GM23338 (cell line): Measurements from ENCODE around the gene HIVEP3.

Experiments used
- EZH2 ChIP-seq: fragments of 200-600 bp; sonication (generic); IDR thresholded peaks from one replicate; pipeline ENCODE4 v1.8.0; 2017; ENCODE audit warnings: antibody characterized with exemption, mild to moderate bottlenecking, low read depth; ENCODE audit not compliant: unreplicated experiment
- EZH2phosphoT487 ChIP-seq: fragments of 200-600 bp; sonication (generic); IDR thresholded peaks from one replicate; pipeline ENCODE4 v1.8.1; 2018; ENCODE audit warnings: antibody characterized with exemption; ENCODE audit not compliant: unreplicated experiment
- JUNB ChIP-seq: IDR thresholded peaks from one replicate; pipeline ENCODE4 v1.6.1; 2016; ENCODE audit warnings: antibody characterized with exemption; ENCODE audit not compliant: unreplicated experiment
- POLR2AphosphoS5 ChIP-seq: IDR thresholded peaks from 2 replicates; pipeline ENCODE4 v1.6.1; 2016; ENCODE audit warnings: antibody characterized with exemption, low read depth
- ZNF331 ChIP-seq: fragments of 250-450 bp; sonication (Bioruptor Pico); IDR thresholded peaks from 2 replicates; pipeline ENCODE4 v1.5.0; 2020; ENCODE audit warnings: low read depth, mild to moderate bottlenecking, moderate library complexity
- TF ChIP-seq, protein P1 (sequence below), 2 experiments: fragments of 200-600 bp in 1 of 2; sonication (generic) in 1 of 2; conservative IDR thresholded peaks; 2 replicates each; pipeline versions ENCODE4 v1.5.1 to v1.6.1; 2016 to 2017; ENCODE audit warnings: antibody characterized with exemption in 2 of 2, low read depth in 2 of 2, mild to moderate bottlenecking in 2 of 2, moderate library complexity in 1 of 2
- TF ChIP-seq, protein P2 (sequence below): IDR thresholded peaks from one replicate; pipeline ENCODE4 v1.6.1; 2018; ENCODE audit warnings: antibody characterized with exemption; ENCODE audit not compliant: unreplicated experiment
- TF ChIP-seq, protein P3 (sequence below): IDR thresholded peaks from 2 replicates; pipeline ENCODE4 v1.6.1; 2016; ENCODE audit warnings: antibody characterized with exemption
- TF ChIP-seq, protein P4 (sequence below): fragments of 250-450 bp; sonication (Bioruptor Pico); IDR thresholded peaks from 2 replicates; pipeline ENCODE4 v1.5.0; 2020; ENCODE audit warnings: mild to moderate bottlenecking, moderate library complexity

DNA sequence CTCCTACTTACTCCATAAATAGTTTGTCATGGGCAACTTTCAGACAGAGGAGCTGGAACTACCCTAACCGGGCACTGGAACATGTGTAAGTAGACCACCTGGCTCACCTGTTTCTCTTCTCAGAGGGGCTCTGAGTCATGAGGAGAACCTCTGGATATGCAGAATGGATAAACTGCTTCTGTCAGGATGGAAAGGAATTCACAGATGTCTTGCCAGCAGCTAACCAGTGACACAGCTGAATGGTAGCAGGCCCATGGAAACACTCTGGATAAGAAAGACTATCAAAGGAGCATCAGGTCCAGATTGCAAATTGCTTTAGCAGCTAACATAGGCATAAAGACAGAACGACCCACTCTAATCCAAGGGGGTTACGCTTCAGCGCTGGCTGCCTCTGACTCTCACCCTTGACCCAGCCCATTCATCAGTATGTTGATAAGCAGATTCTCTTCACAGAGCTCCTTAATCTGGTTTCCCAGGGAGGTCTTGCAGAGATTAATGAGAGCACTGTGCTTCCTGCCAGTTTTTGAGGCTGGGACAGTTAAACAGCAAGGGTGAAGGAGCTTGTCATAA lies 54.2 kb downstream of the HIVEP3 start:
- TF ChIP-seq, protein P1, sequence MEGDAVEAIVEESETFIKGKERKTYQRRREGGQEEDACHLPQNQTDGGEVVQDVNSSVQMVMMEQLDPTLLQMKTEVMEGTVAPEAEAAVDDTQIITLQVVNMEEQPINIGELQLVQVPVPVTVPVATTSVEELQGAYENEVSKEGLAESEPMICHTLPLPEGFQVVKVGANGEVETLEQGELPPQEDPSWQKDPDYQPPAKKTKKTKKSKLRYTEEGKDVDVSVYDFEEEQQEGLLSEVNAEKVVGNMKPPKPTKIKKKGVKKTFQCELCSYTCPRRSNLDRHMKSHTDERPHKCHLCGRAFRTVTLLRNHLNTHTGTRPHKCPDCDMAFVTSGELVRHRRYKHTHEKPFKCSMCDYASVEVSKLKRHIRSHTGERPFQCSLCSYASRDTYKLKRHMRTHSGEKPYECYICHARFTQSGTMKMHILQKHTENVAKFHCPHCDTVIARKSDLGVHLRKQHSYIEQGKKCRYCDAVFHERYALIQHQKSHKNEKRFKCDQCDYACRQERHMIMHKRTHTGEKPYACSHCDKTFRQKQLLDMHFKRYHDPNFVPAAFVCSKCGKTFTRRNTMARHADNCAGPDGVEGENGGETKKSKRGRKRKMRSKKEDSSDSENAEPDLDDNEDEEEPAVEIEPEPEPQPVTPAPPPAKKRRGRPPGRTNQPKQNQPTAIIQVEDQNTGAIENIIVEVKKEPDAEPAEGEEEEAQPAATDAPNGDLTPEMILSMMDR (conservative IDR thresholded peaks at IDR 0.05; ENCODE audit: low read depth in 2 of 2) = no peak
- TF ChIP-seq, protein P2, sequence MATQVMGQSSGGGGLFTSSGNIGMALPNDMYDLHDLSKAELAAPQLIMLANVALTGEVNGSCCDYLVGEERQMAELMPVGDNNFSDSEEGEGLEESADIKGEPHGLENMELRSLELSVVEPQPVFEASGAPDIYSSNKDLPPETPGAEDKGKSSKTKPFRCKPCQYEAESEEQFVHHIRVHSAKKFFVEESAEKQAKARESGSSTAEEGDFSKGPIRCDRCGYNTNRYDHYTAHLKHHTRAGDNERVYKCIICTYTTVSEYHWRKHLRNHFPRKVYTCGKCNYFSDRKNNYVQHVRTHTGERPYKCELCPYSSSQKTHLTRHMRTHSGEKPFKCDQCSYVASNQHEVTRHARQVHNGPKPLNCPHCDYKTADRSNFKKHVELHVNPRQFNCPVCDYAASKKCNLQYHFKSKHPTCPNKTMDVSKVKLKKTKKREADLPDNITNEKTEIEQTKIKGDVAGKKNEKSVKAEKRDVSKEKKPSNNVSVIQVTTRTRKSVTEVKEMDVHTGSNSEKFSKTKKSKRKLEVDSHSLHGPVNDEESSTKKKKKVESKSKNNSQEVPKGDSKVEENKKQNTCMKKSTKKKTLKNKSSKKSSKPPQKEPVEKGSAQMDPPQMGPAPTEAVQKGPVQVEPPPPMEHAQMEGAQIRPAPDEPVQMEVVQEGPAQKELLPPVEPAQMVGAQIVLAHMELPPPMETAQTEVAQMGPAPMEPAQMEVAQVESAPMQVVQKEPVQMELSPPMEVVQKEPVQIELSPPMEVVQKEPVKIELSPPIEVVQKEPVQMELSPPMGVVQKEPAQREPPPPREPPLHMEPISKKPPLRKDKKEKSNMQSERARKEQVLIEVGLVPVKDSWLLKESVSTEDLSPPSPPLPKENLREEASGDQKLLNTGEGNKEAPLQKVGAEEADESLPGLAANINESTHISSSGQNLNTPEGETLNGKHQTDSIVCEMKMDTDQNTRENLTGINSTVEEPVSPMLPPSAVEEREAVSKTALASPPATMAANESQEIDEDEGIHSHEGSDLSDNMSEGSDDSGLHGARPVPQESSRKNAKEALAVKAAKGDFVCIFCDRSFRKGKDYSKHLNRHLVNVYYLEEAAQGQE = no peak
- TF ChIP-seq POLR2AphosphoS5 (no peak), EZH2phosphoT487 (no peak), EZH2 (no peak), JUNB (no peak), ZNF331 (CRISPR knock-in tag) (no peak)
- TF ChIP-seq, protein P3, sequence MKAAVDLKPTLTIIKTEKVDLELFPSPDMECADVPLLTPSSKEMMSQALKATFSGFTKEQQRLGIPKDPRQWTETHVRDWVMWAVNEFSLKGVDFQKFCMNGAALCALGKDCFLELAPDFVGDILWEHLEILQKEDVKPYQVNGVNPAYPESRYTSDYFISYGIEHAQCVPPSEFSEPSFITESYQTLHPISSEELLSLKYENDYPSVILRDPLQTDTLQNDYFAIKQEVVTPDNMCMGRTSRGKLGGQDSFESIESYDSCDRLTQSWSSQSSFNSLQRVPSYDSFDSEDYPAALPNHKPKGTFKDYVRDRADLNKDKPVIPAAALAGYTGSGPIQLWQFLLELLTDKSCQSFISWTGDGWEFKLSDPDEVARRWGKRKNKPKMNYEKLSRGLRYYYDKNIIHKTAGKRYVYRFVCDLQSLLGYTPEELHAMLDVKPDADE = no peak
- TF ChIP-seq, protein P4, sequence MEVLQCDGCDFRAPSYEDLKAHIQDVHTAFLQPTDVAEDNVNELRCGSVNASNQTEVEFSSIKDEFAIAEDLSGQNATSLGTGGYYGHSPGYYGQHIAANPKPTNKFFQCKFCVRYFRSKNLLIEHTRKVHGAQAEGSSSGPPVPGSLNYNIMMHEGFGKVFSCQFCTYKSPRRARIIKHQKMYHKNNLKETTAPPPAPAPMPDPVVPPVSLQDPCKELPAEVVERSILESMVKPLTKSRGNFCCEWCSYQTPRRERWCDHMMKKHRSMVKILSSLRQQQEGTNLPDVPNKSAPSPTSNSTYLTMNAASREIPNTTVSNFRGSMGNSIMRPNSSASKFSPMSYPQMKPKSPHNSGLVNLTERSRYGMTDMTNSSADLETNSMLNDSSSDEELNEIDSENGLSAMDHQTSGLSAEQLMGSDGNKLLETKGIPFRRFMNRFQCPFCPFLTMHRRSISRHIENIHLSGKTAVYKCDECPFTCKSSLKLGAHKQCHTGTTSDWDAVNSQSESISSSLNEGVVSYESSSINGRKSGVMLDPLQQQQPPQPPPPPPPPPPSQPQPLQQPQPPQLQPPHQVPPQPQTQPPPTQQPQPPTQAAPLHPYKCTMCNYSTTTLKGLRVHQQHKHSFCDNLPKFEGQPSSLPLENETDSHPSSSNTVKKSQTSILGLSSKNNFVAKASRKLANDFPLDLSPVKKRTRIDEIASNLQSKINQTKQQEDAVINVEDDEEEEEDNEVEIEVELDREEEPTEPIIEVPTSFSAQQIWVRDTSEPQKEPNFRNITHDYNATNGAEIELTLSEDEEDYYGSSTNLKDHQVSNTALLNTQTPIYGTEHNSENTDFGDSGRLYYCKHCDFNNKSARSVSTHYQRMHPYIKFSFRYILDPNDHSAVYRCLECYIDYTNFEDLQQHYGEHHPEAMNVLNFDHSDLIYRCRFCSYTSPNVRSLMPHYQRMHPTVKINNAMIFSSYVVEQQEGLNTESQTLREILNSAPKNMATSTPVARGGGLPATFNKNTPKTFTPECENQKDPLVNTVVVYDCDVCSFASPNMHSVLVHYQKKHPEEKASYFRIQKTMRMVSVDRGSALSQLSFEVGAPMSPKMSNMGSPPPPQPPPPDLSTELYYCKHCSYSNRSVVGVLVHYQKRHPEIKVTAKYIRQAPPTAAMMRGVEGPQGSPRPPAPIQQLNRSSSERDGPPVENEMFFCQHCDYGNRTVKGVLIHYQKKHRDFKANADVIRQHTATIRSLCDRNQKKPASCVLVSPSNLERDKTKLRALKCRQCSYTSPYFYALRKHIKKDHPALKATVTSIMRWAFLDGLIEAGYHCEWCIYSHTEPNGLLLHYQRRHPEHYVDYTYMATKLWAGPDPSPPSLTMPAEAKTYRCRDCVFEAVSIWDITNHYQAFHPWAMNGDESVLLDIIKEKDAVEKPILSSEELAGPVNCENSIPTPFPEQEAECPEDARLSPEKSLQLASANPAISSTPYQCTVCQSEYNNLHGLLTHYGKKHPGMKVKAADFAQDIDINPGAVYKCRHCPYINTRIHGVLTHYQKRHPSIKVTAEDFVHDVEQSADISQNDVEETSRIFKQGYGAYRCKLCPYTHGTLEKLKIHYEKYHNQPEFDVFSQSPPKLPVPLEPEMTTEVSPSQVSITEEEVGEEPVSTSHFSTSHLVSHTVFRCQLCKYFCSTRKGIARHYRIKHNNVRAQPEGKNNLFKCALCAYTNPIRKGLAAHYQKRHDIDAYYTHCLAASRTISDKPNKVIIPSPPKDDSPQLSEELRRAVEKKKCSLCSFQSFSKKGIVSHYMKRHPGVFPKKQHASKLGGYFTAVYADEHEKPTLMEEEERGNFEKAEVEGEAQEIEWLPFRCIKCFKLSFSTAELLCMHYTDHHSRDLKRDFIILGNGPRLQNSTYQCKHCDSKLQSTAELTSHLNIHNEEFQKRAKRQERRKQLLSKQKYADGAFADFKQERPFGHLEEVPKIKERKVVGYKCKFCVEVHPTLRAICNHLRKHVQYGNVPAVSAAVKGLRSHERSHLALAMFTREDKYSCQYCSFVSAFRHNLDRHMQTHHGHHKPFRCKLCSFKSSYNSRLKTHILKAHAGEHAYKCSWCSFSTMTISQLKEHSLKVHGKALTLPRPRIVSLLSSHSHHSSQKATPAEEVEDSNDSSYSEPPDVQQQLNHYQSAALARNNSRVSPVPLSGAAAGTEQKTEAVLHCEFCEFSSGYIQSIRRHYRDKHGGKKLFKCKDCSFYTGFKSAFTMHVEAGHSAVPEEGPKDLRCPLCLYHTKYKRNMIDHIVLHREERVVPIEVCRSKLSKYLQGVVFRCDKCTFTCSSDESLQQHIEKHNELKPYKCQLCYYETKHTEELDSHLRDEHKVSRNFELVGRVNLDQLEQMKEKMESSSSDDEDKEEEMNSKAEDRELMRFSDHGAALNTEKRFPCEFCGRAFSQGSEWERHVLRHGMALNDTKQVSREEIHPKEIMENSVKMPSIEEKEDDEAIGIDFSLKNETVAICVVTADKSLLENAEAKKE (CRISPR knock-in tag) = no peak
